C4-2B (cell line): Measurements from ENCODE around the gene CCIN.

Experiments
- CTCF ChIP-seq: fragments of 450-650 bp; conservative IDR thresholded peaks from 2 replicates; pipeline ENCODE4 v1.5.1; 2017; ENCODE audit warnings: mild to moderate bottlenecking
- ZFX ChIP-seq: fragments of 450-650 bp; IDR thresholded peaks from 2 replicates; pipeline ENCODE4 v1.6.1; 2017

GRCh38 chr9:36125062-36125855 lies 43.9 kb upstream of the CCIN start:
- TF ChIP-seq CTCF: no peak
- no peak for TF ChIP-seq ZFX
